ENCODE results near the gene RABGGTA.
"Not testable (repeated sequence)": the region's sequence is repeated elsewhere in the genome, so short reads cannot be mapped to it uniquely, and the experiment has no call there.

RABGGTA gene

DNA sequence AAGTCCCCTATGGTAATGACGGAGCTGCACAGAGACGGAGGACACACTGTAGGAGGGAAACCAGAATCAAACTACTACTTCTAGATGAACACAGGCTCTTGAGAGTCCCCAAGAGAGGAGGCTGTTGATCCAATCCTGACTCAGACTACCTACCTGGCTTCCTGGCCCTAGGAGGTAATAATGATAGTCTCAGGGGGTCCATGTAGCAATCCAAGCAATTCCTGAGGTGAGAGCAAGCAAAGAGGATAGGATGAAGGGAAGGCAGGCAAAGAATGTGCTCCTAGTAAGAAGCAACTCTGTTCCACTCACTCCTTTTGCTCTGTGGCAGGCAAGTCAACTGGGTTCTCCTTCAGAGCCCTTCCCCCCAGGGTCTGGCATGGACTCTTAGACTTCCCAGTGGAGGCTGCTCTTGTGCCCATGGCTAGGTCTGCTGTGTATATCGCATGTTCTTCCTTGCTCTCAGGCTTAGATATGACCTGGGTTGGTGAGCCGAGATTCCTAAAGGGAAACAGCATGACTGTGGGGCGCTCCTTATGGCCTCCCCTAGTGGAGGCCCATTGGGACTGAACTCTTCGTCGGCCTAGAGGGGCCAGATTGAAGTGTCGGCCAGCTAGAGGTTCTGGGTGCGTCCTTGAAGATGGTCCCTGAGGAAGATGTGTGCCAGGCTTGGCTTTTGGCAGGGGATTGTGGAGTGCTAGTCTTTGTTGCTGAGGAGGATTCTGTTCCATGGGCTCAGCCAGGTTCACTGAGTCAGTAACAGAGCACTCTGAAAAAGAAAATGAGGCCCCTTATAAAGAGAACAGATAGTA is 31.1 kb downstream of the RABGGTA start:
- no peak for DNase-seq

DNA sequence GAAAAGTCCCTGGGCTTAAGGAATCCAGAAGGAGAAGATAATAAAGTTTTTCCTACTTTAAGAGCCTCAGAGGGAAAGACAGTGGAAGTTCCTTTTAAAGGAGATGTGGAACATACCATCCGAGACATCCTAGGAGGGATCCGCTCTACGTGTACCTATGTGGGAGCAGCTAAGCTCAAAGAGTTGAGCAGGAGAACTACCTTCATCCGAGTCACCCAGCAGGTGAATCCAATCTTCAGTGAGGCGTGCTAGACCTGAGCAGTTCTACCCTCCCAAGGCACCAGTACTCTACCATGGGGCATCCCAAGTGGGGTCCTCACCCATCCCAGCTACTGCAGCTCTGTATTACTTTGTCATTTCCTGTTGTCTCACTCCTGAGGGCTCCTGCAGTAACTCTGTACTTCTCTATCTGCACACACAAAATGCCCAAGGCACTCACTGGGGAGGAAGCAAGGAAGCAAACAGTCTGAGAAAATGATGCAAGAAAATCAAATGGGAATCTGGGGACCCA is 32.8 kb downstream of the RABGGTA start:
- DNase-seq: no peak

DNA sequence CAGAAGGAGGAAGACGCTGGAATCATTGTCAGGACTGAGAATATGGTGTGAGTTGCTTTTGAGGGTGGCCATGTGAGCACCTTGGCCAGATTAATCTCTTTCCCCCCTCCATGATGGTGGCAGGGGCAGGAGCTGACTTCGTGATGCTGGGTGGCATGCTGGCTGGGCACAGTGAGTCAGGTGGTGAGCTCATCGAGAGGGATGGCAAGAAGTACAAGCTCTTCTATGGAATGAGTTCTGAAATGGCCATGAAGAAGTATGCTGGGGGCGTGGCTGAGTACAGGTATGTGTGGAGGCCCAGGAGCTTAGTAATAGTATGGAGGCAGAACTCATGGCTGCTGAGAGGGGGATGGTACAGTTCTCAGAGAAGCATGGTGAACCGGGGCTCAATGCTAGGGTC is 33.3 kb downstream of the RABGGTA start:
- DNase-seq: no peak

DNA sequence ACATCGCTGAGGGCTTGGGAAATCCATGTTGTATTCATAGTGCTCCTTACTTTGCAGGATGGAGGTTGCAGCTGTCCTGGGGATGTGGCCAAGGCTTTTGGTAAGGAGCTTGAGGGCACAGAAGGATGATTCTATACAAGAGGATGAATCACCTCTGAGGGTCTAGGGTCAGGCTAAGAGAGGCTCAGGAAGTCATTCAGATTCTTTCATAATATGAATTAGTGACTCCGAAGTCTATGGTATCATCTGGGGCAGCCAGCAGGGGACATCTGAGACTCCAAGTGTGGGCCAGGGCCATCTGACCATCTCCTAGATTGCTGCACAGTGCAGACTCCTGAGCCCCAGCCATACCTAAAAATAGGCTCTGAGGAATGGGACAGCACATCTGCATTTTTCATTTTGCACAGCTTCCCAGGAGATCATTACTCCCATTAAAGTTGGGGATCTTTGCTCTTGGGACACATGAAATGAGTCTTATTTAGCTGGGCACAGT is 33.9 kb downstream of the RABGGTA start:
- no peak for DNase-seq

DNA sequence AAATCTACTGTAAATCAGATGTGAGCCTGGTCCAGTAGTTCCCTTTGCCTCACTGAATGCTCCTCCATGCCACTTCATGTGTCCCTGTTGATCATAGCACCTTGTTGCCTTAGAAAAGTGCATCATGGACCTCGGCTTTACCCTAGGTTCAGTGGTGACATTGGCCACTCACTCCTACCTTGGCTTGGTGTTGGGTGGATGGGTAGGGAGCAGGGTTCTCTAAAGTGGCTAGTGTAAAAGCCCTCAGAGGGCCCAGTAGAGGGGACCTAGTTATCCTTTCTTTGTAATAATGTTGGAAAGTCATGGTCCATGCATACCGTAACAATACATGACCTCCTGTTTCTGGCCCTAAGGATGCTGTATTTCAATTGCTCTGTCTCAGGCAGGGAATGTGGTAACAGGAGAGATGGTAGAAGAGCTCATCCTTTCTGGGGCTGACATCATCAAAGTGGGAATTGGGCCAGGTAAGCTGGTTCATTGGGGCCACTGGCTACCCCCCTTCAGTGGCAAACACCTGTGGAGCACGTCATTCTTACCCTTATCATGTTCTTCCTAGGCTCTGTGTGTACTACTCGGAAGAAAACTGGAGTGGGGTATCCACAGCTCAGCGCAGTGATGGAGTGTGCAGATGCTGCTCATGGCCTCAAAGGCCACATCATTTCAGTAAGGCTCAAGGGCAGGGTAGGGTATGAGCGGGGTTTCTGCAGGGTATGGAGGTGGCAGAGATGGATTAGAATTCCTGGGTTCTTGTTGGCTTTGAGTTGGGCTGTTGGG is 34.5 kb downstream of the RABGGTA start:
- no peak for DNase-seq

DNA sequence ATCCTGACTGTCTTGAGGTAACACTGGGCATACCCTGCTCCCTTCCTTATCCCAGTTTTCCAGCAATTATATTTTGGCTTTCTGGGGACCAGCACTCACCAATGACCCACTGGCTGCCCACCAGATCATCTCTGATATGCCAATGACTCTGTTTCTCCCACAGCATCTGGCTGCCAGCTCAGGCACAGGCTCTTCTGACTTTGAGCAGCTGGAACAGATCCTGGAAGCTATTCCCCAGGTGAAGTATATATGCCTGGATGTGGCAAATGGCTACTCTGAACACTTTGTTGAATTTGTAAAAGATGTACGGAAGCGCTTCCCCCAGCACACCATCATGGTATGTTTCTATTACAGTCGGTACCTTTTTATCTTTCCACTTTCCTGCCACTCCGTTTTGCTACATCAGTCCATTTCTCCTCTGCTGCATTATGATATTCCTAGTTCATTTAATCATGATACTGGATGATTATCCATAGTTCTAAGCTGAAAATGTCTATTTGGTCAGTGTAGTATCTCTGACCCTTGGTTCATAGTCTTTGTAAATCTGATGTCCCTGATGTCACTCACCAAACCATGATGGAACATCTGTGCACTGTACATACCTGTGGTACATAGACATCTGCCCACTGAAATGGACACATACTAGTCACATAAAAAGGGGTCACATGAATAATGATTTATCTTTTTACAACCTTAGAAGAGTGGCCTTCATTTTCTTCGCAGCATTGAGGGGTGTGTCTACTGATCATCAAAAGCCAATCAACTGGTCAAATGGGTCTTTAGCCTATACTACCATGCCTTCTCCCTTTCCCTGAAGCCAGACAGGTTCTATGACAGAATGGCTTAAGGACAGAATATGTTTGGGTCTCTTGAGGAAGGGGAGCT is 35.4 kb downstream of the RABGGTA start:
- no peak for DNase-seq

DNA sequence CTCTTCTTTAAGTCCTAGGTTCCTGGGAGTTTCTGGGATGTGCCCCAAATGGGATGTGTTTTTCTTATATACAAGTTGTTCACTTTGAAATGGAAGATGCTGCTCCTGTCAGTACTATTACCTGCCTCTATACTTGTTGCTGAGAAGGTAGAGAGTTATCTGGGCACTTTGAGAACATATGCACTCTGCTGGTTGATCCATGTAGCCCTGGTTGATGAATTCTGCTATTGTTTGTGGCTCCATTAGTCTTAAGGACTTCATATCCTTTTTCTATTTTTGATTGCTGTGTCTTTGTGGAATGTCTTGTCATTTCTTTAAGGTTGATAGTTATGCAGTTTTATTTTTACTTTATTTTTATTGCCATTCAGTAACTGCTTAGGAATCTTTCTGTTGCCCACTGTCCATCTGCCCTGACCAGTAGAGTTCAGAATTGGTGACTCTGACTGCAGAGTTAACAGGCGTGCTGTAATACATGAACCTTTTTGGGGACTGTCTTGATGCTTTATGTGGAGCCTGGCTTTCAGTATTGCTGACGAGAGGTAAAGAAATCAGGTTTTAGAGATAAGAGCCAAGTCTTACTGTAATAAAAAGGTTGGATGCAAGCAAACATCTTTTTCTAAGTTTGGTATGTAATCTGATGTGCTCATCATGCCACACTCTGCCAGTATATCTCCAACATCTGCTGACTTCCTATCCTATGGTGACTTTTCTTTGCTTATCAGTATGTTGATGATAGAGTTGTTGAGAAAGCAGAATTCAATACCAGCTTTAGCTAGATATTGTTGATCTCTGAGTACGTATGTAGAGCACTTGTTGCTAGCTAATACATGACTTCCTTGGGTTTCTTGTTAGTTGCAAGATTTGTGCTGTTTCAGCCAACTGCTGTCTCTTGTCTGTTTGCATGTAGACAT is 37.0 kb downstream of the RABGGTA start:
- no peak for DNase-seq

DNA sequence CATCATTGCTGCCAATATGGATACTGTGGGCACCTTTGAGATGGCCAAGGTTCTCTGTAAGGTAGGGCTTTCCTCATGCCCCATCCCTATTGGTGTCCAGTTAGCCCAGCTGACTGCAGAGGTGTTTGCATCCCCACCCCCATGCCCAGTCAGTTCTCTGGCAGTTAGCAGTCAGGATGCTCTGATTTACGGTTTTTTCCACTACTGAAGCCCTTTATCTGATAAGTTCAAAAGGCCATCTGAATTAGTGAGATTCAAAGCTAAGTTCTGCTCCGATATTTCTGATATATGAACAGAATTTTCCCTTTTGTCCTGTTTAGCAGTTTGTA is 37.9 kb downstream of the RABGGTA start:
- no peak for DNase-seq

DNA sequence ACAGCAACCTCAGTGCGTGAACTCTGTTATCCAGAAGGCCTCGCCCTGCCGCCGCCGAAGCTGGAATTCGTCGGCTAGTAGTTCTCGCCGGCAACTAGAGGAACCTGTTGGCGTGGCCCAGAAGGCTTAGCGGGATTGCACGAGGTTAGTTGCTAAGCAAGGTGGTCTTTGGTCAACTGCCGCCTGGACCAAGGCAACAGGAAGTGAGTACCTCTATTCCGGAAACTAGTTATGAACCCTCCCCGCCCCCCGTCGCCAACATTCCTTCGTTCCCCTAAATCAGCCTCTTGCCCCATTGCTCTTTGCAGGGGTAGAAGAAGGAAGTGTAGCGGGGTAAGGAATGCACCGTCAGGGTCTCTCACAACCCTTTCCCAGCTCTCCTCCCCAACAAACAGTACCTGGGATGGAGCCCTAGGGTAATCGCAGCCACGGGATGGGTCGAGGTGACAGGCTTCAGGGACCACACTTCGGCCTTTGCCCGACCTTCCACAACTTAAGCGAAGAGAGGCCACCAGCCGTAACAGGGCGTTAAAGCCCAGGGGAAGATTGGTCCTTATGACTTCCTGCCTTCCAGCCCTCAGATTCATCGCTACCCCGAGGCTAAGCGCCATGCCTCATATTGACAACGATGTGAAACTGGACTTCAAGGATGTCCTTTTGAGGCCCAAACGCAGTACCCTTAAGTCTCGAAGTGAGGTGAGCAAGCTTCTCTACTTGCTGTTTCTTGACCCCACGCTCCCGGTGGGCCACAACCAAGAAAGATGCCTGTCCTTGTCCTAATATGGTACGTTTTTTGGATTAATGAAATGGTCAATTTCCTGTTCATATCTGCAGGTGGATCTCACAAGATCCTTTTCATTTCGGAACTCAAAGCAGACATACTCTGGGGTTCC is 38.5 kb downstream of the RABGGTA start, which contains the start of gene GMPR2:
Gene GMPR2 (plus strand): TSS at position 285 of the 893 bp plus-strand sequence. CDS start 325 bp downstream, at position 610.
- DNase-seq: peak; percentile 31

DNA sequence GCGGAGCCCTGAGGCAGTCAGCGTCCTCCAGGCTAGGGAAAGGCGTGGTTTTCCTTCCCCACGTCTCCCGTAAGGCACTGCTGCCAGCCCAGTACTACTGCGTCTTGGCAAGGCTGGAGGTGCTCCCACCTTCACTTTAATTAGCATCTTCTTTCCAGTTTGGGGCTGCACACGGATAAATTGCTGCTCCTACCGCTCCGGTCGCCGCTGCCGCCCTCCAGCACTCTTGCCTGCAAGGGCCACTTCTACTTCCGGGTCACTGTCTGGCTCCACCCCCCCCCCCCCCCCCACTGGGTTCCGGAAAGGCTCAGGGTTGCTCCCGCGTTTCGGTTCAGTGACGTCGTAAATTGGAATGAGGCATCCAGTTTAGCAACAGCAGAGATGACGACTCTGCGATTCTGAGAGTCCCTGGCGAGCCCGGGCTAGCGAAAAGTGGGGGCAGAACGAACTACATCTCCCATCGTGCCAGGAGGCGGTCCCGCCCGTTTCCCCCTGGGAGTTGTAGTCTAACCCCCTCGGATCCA is 39.2 kb downstream of the RABGGTA start, which contains the start of gene NEDD8:
Gene NEDD8 (minus strand): TSS at position 247 of the 524 bp plus-strand sequence. CDS start 100 bp downstream, at position 147.
- DNase-seq: peak; percentile 85

DNA sequence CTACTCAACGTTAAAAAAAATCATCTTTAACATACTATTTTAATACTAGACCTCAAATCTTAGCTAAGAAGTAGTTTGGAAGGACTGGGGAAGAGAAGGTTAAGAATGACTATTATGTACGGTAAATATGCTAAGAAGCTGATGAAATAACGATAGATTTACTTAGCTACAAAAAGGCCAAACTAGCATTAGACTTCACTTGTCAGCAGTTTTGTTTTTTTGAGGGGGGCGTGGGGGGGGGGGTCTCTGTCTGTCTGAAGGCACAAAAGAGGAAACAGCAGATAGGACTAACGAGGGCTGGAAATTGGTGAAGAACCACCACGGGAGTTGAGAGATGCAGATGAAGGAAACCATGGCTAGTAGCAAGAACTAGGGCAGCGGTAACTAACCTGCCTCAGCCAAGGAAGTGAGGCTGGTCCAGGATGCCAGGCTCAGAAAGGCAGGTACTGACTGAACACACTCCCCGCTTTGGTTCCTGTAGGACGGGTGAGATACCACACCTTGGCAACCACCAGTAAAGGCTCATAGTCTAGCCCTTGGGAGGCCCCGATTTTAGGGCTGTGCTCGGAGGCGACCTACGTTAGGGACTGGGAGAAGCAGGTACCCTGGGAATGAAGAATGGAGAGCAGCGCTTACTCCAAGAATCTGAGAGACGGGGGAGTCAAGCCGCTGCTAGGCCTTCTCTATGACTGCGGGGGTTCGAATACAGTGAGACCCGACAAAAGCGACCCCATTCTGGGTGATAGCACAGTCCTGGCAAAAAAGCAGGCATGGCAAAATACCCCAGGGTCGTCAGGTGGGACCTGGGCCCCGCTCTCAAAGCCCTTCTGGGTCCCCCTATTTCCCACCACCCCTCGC is 39.9 kb downstream of the RABGGTA start:
- peak; percentile 44 for DNase-seq

DNA sequence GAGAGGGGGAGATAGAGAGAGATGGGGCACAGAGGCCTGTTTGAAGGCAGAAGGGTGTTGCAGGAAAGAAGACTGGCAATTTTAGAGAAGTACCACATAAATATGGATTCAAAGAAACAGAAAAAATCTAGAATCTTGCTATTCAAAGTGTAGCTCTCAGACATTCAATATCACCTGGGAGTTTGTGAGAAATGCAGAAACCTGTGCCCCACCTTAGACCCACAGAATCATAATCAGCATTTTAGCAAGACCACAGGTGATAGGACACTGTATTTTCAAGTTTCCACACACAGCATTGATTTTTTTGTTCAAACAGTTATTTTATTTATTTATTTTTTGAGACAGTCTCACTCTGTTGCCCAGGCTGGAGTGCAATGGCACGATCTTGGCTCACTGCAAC is 42.5 kb downstream of the RABGGTA start:
- no peak for DNase-seq

DNA sequence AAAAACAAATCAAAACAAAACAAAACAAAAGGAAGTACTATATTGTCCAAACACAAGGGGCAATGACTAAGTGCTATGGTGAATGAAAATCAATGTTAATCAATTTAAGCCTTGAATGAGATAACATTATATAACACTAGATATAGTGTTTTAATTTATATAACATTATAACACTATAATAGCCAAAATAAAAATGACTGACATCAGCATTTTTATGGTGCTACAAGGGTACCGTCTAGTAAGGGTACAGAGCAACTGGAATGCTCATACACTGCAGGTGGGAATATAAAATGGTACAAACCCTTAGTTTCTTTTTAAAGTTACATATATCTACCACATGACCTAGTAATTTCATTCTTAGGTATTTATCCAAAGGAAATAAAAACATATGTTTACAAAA is 44.9 kb downstream of the RABGGTA start:
- no peak for DNase-seq

DNA sequence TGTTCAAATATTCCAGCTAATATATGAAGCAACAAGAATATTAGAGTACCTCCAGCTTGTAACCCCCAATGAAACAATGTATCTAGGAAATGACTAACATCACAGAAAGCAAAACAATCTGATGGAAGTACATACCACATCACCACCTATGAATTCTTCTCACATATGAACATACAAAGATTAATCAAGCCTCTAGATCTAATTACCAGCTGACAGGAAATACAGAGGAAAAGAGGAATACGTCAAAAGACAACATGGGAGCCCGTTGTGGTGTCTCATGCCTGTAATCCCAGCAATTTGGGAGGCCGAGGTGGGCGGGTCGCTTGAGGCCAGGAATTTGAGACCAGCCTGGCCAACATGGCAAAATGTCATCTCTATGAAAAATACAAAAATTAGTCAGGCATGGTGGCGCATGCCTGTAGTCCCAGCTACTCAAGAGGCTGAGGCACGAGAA is 46.8 kb downstream of the RABGGTA start:
- no peak for DNase-seq

DNA sequence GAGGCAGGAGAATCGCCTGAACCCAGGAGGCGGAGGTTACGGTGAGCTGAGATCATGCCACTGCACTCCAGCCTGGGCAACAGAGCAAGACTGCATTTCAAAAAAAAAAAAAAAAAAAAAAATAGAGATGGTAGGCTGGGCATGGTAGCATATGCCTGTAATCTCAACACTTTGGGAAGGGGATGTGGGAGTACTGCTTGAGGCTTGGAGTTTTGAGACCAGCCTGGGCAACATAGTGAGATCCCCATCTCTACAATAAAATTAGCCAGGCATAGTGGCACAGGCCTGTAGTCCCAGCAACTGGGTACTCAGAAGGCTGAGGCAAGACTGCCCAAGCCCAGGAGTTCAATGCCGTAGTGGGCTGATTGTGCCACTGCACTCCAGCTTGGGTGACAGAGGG is 48.4 kb downstream of the RABGGTA start:
- DNase-seq: not testable (repeated sequence)

DNA sequence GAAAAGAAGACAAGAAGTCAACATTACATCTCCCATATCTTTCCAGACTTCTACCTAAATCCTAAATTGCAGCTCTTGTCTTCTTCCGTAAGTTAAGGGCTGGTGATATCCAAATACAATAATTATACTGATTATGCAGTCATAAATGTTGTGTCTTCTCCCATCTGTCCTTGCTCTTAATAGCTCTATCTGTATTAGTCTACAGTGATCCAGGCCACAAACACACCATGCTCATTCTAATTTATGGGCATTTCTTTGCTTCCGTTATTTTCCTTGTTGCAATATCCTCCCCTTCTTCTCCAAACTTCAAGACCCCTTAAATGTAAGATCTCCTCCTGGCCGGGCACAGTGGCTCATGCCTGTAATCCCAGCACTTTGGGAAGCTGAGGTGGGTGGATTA is 51.9 kb downstream of the RABGGTA start:
- no peak for DNase-seq

DNA sequence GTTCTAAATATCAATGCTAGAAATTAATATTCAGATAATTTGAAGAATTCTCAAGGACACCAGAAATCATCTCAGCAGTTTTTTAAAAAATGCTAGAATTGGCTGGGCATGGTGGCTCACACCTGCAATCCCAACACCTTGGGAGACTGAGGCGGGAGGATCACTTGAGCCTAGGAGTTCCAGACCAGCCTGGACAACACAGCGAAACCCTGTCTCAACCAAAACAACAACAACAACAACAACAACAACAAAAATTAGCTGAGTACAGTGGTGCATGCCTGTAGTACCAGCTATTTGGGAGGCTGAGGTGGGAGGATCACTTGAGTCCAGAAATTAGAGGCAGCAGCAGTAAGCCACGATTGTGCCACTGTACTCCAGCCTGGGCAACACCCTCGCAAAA is 52.3 kb downstream of the RABGGTA start:
- no peak for DNase-seq

DNA sequence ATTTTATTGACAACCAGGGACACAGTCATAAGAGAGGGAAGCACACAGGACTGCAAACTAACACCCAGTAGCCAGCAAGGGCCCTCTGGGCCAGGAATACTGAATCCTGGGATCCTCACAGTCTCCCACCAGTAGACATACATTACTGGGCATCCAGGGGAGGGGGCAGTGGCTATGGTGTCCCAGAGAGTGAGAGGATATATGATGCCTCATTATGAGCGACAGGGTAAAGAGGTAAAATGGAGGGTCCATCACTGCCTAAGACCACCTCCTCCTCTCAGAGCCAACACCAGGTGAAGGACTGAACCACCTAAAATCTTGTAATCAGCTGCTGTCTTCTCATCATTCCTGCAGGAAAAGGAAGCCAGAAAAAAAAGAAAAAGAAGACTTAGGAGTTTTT is 54.5 kb downstream of the RABGGTA start:
- not testable (repeated sequence) for DNase-seq

DNA sequence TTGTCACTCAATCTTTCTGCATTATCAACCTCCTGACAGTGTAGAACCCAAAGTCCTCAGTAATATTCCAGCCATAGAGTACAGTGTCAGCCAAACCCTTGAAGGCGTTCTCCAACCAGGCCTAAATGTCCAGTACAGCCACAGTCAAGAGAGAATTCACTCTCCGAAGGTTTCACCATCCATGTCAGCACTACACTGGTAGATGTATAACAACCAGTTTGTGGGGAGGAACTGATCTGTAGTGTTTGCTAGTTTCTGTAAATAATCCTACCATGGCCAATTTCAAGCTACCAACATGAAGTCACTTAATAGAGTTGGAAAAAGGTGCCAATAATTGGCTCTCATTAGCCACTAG is 55.1 kb downstream of the RABGGTA start:
- no peak for DNase-seq

Measured in NCI-H345 (cell line).